Panc1 (cell line): ENCODE results near the gene NFYC.

Source experiments
- CTCF ChIP-seq: fragments of 450-650 bp; IDR thresholded peaks from 2 replicates; pipeline ENCODE4 v1.5.1; 2017; ENCODE audit warnings: mild to moderate bottlenecking
- POLR2AphosphoS5 ChIP-seq: IDR thresholded peaks from 2 replicates; pipeline ENCODE4 v1.6.1; 2012; ENCODE audit warnings: mild to moderate bottlenecking, low read depth, low read length, moderate library complexity

GRCh38 chr1:40738831-40739230, 47.3 kb downstream of the NFYC start:
- TF ChIP-seq POLR2AphosphoS5 (no peak), CTCF (no peak)
